Suprapubic skin (tissue), 4 donors: ENCODE measurements around the gene PBOV1. TPM values are rescaled to one million over a fixed set of nuclear protein-coding genes. Genes with fewer than 3 reads are reported as not detected.

Source experiments
- DNase-seq, 2 donors: peaks; one replicate each; pipeline ENCODE4 v3.0.0-alpha.2; 2019; ENCODE audit warnings: low spot score in 2 of 2
- H3K27ac ChIP-seq: fragments of 200-600 bp; sonication (generic); one replicate; pipeline ENCODE4 v1.5.1; 2019
- H3K27me3 ChIP-seq: fragments of 200-600 bp; sonication (generic); one replicate; pipeline ENCODE4 v1.5.1; 2019
- H3K36me3 ChIP-seq: fragments of 200-600 bp; sonication (generic); one replicate; pipeline ENCODE4 v1.5.1; 2019
- H3K4me1 ChIP-seq: fragments of 200-600 bp; sonication (generic); one replicate; pipeline ENCODE4 v1.5.1; 2019
- H3K4me3 ChIP-seq: fragments of 200-600 bp; sonication (generic); one replicate; pipeline ENCODE4 v1.5.1; 2019; ENCODE audit warnings: mild to moderate bottlenecking
- H3K9me3 ChIP-seq: fragments of 200-600 bp; sonication (generic); one replicate; pipeline ENCODE4 v1.5.1; 2019
- EP300 ChIP-seq: sonication (generic); formaldehyde crosslinking; IDR thresholded peaks from one replicate; pipeline ENCODE4 v1.6.1; 2017; ENCODE audit warnings: antibody characterized with exemption
- POLR2A ChIP-seq, 2 donors: fragments of 450-650 bp; IDR thresholded peaks; one replicate each; pipeline ENCODE4 v1.6.1; 2017; ENCODE audit warnings: antibody characterized with exemption in 2 of 2, mild to moderate bottlenecking in 2 of 2, moderate library complexity in 2 of 2
- POLR2AphosphoS5 ChIP-seq, 3 donors: sonication (generic); formaldehyde crosslinking; IDR thresholded peaks; one replicate each; pipeline ENCODE4 v1.6.1; 2017; ENCODE audit warnings: antibody characterized with exemption in 3 of 3
- WGBS: methylation state at CpG from one replicate; pipeline ENCODE4 v1.1.5; 2018; 5-methylcytosine and 5-hydroxymethylcytosine counted together
- total RNA-seq, 4 donors: library from RNA; depleted of rRNA; stranded (reverse); fragments of >200 nt; gene quantifications; one replicate each; pipeline ENCODE4 v1.1.0, GENCODE V29; 2016
- TF ChIP-seq, protein P1 (sequence below), 2 donors: fragments of 200-600 bp in 1 of 2; fragments of 450-650 bp in 1 of 2; sonication (generic) in 1 of 2; IDR thresholded peaks; one replicate each; pipeline ENCODE4 v1.5.1; 2016 to 2019; ENCODE audit warnings: antibody characterized with exemption in 2 of 2, mild to moderate bottlenecking in 1 of 2, moderate library complexity in 1 of 2

The PBOV1 gene
- total RNA-seq, 4 donors from 2014 or later: not detected

DNA sequence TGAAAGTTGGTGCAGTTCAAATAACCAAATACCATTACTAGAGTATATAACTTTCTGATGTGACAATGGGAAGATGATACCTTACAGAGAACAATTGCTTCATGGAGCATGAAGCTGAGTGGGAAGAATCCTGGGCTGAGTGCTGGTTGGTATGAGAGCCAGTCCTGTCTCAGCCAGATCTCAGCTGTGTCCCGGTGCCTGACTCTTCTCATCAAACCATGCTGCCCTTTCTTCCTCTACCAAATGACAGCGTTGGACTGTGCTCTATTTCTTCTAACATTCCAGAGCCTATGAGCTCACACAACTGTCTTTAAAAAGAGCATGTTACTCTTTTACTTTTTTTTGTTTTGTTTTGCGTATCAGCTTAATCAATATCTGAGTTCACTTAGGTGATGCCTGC is 27.5 kb upstream of the PBOV1 start:
- no peak overlapping the region for H3K27ac ChIP-seq
- no peak overlapping the region for H3K4me3 ChIP-seq
- WGBS: 76% methylated on average over 3 of the region's 3 CpGs
- no peaks in the 10 kb centered on the region for H3K36me3 ChIP-seq
- TF ChIP-seq POLR2AphosphoS5 (IDR thresholded peaks at IDR 0.05) (no peak), EP300 (no peak), POLR2A (IDR thresholded peaks at IDR 0.05) (no peak)
- TF ChIP-seq, protein P1, sequence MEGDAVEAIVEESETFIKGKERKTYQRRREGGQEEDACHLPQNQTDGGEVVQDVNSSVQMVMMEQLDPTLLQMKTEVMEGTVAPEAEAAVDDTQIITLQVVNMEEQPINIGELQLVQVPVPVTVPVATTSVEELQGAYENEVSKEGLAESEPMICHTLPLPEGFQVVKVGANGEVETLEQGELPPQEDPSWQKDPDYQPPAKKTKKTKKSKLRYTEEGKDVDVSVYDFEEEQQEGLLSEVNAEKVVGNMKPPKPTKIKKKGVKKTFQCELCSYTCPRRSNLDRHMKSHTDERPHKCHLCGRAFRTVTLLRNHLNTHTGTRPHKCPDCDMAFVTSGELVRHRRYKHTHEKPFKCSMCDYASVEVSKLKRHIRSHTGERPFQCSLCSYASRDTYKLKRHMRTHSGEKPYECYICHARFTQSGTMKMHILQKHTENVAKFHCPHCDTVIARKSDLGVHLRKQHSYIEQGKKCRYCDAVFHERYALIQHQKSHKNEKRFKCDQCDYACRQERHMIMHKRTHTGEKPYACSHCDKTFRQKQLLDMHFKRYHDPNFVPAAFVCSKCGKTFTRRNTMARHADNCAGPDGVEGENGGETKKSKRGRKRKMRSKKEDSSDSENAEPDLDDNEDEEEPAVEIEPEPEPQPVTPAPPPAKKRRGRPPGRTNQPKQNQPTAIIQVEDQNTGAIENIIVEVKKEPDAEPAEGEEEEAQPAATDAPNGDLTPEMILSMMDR (IDR thresholded peaks at IDR 0.05): no peak
- H3K4me1 ChIP-seq: peaks cover 8% of the 10 kb centered on the region
- H3K27me3 ChIP-seq: no peaks in the 10 kb centered on the region
- DNase-seq: no peak
- H3K9me3 ChIP-seq: no peaks in the 10 kb centered on the region

DNA sequence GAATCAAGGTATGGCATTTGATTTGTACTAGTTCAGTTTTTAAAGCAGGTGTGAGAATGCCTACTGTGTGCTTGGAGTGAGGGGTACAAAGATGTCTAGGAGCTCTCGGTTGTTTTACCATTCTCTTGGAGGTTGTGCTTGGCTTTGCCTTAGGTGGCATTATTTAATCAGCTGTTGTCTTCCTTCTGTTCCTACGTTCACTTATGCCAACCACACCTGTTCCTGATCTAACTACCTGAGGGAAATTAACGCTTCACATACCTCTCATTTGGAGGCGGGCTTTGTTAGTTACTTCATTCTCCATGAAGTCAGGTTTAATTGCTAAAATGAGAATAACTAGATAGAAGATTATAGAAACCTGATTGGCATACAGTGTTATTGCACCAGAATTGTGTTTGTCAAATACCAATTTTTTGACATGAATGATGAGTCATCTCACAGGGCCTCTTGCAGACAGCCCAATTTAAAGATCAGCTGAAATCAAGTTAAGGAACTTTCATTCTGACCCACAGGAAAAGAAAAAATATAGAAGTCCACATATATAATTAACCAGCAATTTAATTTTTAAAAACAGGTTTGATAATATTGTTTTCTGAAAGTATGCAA is 24.8 kb upstream of the PBOV1 start:
- WGBS: 56% methylated on average over 4 of the region's 4 CpGs
- H3K4me1 ChIP-seq: no peaks in the 10 kb centered on the region

DNA sequence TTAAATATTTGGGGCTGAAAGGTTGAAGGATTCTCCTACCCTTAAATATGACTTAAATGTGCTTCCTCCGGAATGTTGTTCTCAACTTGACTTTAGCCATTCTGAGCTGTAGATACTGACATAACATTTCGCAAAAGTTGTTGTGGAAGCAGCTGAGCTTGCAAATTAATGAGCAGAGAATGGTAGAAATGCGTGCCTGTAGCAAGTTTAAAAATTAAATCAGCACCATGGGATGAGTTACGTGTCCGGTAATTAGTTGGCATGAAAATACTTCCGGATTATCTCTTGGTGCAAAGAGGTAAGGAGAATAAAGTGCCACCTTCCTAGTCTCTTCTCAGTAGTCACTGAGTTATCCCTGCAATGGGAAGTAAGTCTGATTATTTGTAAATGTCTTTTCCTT is 23.6 kb upstream of the PBOV1 start:
- TF ChIP-seq EP300 (no peak), POLR2AphosphoS5 (IDR thresholded peaks at IDR 0.05) (no peak), POLR2A (IDR thresholded peaks at IDR 0.05) (no peak)
- TF ChIP-seq, protein P1 (IDR thresholded peaks at IDR 0.05): no peak
- DNase-seq: no peak
- Histone ChIP-seq H3K27ac (no peak overlapping the region), H3K9me3 (no peaks in the 10 kb centered on the region), H3K4me3 (no peak overlapping the region), H3K27me3 (no peaks in the 10 kb centered on the region), H3K4me1 (no peaks in the 10 kb centered on the region), H3K36me3 (no peaks in the 10 kb centered on the region)
- WGBS: 92% methylated on average over 6 of the region's 6 CpGs

More for the DNA sequence above, 24.8 kb upstream of the PBOV1 start:
- no peak overlapping the region for H3K4me3 ChIP-seq
- no peaks in the 10 kb centered on the region for H3K27me3 ChIP-seq
- no peaks in the 10 kb centered on the region for H3K9me3 ChIP-seq
- TF ChIP-seq POLR2A (IDR thresholded peaks at IDR 0.05): no peak
- TF ChIP-seq EP300: no peak
- no peak overlapping the region for H3K27ac ChIP-seq
- no peaks in the 10 kb centered on the region for H3K36me3 ChIP-seq
- no peak for DNase-seq

DNA sequence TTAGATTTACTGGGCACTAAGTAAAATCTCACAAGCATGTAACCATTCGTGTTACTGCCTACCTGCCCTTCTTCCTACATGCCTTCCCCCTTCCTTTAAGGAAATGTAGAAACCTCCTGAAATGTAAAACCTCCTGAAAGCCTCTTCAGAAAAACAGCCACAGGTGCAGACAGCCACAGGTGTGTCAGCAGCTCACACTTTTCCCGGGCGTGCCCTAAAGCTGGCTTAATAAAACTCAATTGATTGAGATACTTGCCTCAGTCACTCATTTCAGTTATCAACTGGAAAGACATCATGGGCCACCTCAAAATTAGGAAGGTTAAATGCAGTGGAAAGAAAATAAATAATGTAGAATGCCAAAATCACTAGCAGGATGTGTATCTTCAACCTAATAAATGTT is 23.1 kb upstream of the PBOV1 start:
- TF ChIP-seq EP300 (no peak), POLR2AphosphoS5 (IDR thresholded peaks at IDR 0.05) (no peak)
- TF ChIP-seq, protein P1 (IDR thresholded peaks at IDR 0.05): no peak
- Histone ChIP-seq H3K27ac (no peak overlapping the region), H3K9me3 (no peaks in the 10 kb centered on the region), H3K4me1 (no peaks in the 10 kb centered on the region), H3K4me3 (no peak overlapping the region), H3K36me3 (no peaks in the 10 kb centered on the region), H3K27me3 (no peaks in the 10 kb centered on the region)
- 69% methylated on average over 3 of the region's 3 CpGs for WGBS
- DNase-seq: no peak

DNA sequence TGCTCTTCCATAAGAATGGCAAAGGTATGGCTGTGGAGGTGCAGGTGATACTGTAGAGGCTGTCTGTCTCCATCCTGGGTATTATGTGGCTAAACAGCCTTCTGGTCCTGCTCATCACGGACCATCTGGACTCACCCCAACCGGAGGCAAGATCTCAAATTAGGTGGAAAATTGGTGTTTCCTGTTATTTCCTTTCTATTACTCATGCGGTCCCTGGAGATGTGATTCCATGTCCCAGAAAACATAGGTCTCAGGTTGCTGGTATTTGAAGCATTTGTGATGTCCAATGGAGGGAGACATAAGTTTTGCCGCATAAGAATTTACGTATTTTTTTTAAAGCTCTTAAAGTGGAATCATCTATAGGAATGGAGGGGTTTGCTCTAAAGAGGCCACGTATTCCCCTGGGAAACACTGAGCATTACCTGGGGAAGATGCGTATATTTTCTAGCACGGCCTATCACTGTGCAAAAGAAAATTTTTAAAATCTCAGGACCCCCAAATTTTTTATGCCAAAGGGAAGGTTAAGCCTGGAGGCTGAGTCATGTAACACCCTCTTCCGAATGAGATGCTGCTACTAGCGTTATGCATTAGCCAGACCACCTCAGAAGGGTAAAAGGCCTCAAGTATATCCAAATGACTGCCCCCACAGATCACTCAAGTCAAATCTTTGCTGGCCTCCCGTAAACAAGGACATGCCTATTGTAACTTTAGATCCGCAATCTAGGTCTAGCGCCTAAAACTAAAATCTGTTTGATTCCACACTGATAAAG is 22.4 kb upstream of the PBOV1 start:
- H3K4me3 ChIP-seq: no peak overlapping the region
- H3K36me3 ChIP-seq: no peaks in the 10 kb centered on the region
- no peaks in the 10 kb centered on the region for H3K27me3 ChIP-seq
- WGBS: 92% methylated on average over 13 of the region's 13 CpGs
- no peak for TF ChIP-seq EP300
- TF ChIP-seq POLR2A (IDR thresholded peaks at IDR 0.05): no peak
- TF ChIP-seq, protein P1 (IDR thresholded peaks at IDR 0.05): no peak
- TF ChIP-seq POLR2AphosphoS5 (IDR thresholded peaks at IDR 0.05): no peak
- H3K4me1 ChIP-seq: no peaks in the 10 kb centered on the region
- H3K9me3 ChIP-seq: no peaks in the 10 kb centered on the region
- no peak for DNase-seq
- no peak overlapping the region for H3K27ac ChIP-seq
